G401.6 (cell line): ENCODE data around the gene MEIOC.
"Not testable (repeated sequence)": the region's sequence is repeated elsewhere in the genome, so short reads cannot be mapped to it uniquely, and the experiment has no call there.

ENCODE experiments used
- FAIRE-seq: peaks from 2 replicates; lab custom pipeline; 2012; peaks lifted over from hg19 to GRCh38; lab: Jason Lieb, UNC

The MEIOC gene

DNA sequence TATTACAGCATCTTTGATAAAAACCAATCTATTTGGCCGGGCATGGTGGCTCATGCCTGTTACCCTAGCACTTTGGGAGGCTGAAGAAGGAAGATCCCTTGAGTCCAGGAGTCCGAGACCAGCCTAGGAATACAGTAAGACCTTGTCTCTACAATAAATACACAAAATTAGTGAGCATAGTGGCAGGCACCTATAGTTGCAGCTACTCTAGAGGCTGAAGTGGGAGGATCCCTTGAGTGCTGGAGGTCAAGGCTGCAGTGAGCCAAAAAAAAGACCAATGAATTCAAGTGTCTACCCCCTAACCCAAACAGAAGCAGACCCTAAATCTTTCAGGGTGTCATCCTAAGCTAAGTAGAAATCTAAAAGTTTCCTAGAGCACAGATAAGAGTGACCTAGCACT is 7.3 kb upstream of the MEIOC start:
- no peak for FAIRE-seq

DNA sequence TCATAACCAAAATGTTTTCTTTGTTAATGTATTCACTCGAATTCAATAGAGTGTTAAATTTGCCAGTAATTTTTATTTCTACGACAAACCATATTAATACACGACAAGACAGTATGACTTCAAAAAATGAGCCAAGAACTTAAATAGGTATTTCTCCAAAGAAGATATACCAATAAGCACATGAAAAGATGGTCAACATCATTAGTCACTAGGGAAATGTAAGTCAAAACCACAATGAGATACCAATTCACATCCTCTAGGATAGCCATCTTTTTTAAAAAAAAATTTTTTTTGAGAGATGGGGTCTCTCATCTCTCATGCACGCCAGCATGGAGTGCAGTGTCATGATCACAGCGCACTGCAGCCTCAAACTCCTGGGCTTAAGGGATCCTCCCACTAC is 5.0 kb upstream of the MEIOC start:
- FAIRE-seq = peak; percentile 47

DNA sequence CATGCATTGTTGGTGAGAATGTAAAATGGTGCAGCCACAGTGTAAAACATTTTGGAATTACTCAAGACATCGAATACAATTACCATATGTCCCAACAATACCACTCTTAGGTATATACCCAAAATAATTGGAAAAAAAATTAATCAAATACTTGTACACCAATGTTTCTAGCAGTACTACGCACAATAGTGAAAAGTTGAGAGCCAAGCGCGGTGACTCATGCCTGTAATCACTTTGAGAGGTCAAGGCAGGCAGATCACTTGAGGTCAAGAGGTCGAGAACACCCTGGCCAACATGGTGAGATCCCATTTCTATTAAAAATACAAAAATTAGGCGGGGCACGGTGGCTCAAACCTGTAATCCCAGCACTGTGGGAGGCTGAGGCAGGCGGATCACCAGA is 3.5 kb upstream of the MEIOC start:
- FAIRE-seq = no peak

DNA sequence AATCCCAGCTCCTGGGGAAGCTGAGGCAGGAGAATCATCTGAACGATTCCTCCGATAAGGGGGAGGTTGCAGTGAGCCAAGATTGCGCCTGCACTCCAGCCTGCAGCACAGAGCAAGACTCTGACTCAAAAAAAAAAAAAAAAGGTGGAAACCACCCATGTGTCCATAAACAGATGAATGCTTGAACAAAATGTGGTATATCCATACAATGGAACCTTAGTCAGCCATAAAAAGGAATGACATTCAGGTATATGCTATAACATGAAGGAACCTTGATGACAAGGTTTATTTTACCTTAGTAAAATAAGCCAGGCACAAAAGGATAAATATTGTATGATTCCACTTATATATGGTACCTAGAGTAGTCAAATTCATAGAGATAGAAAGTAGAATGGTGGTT is 2.9 kb upstream of the MEIOC start:
- FAIRE-seq = no peak

DNA sequence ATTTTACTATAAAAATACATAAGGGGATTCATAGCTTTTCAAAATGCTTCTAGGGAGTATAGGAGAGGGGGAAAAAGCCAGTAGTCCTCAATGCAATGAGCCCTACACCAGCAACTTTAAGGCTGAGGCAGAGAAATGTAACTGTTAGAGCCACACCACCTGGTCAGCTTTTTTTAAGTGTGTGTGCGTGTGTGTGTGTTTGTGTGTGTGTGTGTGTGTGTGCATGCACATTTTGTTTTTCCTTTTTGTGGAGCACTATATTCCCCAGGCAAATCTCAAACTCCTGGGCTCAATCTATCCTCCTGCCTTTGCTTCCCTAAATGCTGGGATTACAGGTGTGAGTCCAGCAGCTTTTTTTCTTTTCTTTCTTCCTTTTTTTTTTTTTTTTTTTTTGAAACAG is 2.3 kb upstream of the MEIOC start:
- FAIRE-seq = no peak

DNA sequence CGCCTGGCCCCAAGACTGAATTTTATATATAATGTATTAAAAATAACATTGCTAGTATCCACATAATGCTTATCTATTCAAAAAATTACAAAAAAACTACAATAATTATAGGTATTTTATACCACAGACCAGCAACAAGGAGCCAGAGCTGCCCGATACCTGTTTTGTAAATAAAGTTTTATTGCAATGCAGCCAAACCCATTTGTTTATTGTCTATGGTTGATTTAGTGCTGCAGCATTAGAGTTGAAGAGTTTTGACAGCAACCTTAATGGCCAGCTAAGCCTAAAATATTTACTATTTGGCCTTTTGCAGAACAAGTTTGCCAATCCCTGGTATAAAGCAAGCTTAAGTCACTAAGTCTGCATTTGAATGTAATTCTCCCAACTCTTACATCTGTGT is 5.6 kb downstream of the MEIOC start:
- FAIRE-seq = no peak

DNA sequence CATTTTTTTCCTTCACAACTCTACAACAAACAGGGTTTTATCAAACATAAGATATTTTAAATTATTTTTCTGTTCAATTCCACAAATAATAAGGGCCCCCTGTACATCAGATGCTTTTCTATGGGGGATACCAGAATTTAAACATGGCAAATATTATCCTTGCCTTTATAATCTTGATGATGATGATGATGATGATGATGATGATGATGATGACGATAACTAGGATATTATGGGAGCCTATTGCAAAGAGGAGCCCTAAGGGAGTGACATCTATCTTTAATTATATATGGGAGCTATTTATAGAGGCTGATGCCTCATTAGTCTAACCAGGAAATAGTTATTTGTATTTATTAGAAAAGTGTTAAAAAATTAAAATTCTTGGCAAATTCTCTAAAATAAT is 6.8 kb downstream of the MEIOC start:
- FAIRE-seq = peak; percentile 55

DNA sequence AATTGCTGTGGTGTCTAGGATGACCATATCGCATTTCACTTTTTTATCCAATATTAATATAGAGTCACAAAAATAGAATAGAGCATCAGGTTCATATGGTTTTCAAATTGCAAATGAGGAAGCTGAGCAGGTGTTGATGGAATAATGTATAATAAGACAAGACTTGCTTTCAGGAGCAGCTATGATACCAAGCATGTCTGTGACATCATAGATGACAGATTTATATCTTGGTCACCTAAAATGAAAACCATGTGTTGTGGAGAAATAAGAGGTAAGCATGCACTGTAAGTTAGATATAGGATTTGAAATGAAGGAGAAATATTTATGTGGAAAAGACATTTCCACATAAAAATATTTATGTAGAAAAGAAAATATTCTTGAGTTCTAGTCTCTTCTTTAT is 8.6 kb downstream of the MEIOC start:
- FAIRE-seq = no peak

DNA sequence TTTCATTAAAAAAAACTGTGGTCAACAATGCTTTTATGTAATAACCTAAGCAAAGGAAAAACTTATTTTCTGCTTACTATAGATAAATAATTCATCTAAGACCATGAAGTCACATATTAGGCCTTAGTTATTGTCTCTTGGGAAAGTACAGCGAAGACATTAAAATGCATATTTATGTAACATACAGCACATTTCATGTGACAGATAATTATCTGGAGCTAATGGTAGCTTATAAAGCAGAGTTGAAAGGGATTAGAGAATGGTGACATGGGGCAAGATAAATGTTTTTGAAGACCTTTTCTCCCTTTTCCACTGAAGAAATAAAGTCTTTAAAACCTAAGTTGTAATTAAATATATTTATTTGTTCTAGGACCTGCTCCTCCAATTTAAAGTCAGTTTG is 9.7 kb downstream of the MEIOC start:
- FAIRE-seq = no peak

DNA sequence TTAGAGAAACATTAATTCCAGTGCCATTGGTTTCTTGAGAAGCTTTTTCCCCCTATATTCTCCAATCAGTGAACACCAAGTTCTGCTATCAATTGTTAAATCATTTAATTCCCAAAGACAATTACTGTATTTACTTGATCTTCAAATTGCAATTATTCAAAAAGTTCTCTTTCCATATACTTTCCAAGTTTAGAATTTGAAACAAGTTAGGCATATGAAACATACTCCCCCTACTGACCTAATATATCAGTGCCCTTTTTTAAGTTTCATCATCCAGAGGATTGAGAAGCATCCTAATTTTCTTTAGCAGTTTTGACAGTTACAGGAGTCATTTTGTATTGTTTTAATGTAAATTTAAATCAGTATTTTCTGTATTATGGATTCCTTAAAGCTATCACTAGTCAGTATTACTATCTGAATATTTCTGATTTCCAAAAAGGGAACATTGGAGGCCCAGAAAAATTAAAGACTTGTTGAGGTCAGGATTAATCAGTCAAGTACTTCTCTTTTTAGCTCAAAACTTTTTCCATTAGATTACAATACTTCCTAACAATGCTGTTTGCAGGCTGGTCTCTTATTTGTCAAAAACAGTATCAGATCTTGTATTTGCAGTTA is 16.3 kb downstream of the MEIOC start:
- peak; percentile 98 for FAIRE-seq

DNA sequence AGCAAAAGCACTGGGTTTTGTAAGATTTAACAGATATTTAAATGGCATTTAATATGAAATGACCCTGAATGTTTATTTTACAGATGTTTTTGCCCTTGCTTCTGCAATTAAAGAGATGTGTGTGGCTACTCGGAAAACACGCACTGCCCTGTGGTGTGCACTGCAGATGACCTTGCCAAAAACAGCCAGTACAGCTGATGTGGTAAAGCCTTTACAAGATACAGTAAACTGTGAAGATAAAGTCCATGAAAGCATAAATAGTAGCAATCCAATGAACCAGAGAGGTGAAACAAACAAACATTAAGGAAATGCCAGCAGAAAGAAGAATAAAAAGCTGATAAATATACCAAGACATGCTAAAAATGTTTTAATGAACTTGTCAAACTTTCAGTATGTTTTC is 17.6 kb downstream of the MEIOC start:
- no peak for FAIRE-seq

DNA sequence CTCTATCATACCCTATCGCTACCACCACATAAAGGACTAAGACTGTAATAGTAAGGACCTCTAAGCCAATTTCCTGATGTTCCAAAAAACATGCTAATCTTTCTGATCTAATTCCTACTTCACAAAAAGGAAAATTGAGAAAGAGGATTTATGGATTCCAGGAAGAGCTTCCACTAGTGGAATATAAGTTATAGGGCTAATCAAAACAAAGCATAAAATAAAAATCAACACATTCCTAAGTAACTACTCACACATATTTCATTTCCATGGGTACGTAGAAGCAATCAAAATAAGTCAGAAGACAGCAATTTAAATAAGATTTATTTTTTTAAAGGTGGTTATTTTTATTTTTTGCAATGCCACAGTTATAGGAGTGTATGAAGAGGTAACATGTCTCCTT is 20.9 kb downstream of the MEIOC start:
- FAIRE-seq = no peak

DNA sequence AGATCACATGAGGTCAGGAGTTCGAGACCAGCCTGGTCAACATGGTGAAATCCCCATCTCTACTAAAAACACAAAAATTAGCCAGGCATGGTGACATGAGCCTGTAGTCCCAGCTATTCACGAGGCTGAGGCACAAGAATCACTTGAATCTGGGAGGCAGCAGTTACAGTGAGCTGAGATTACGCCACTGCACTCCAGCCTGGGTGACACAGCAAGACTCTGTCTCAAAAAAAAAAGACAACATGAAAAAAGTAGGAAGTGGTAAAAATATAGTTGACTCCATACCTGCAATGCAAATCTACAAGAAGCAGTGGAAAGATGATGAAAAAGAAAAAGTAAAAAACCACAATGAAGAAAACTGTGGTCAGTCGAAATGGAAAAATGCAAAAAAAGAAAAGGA is 27.0 kb downstream of the MEIOC start:
- FAIRE-seq = not testable (repeated sequence)

DNA sequence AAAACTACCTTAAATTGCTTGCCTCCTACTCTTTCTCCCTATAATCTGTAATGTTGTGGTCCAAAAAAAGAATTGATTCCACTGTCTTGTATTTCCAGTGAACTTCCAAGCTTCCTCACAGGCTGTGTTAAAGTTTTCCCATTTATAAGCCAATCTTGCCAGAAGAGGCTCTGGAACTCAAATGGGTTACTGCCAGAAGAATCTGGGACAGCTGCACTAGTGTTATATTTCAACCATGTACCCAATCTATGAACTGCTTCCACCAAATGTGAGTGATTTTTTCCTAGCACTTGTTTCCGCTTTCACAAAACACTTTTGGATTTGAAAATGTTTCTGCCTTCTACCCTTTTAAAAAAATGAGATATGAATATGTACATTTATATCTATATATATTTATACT is 31.5 kb downstream of the MEIOC start:
- no peak for FAIRE-seq

DNA sequence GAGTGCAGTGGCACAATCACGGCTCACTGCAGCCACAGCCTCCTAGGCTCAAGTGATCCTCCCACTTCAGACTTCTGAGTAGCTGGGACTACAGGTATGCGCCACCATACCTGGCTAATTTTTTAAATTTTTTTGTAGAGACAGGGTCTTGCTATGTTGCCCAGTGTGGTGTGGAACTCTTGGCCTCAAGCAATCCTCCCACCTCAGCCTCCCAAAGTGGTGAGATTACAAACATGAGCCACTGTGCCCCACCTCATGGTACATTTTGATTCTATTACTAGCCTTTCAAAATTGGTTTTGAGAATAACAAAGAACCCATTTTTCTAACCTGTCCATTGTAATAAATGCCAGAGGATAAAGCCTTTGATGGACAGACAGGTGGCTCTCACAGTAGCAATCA is 31.9 kb downstream of the MEIOC start:
- no peak for FAIRE-seq

DNA sequence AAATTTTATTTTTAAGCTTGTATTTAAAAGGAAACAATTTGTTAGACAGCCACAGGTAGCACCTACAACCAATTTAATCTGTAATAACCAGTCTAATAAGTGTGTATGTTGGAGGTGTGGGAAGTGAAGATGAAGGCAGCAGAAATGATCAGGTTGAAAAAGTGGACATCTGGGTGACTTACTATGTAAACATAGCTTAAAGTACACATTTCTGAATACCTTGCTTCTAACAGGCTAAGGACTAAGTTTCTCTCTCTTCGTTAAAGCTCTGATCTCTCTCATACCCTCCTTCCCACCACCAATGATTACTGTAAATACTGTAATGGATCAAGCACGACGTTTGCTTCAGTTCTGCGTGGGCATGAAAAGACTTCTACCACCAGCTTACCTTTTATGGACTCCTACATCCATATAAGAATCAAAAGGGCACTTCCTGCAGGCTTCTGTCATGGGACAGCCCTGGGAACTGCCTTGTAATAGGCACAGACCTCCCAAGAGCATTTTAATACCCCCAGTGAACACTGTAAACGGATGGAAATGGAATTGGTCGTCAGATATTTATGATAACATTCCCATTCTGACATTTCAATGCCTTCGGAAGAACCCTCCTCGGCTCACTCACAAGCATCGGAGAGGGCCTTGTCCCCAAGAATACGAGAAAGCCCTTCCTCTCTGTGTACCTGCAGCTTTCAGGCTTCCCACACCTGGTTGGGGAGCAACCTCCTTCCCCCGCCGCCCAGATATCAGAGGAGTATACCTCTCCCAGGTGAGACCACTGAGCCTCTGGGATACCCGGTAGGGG is 32.6 kb downstream of the MEIOC start:
- no peak for FAIRE-seq

DNA sequence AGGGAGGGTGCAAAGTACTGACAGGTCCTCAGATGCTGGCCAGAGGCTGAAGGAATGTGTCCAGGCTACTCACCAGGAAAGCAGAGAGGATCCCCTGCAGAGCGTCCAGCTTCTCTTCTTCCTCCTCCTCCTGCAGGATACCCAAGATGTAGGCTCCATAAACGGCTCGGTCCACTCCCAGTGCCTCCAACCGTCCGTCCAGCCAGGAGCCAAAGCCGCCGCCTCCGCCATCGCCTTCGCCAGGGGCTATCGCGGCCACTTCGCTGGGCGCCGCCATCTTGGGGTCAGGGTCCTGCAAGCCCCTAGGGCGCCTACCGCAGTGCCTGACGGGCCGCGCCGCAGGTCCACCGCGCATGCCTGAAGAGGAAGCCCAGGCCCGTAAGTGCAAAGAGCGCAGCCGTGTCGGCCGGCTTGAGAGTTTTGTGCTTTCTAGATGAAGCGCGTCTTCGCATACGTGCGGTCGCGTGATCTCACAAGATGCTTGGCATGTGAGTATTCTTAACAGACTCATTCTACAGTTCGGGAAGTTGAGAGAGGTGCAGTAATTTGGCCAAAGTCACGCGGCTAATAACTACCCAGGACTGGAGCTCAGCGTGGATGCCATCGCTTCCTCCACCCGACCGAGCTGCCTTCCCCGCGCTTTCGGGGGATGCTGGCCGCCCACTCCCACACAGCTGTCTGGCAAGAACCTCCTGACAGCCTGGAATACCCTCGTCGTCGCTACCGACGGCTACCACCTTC is 33.4 kb downstream of the MEIOC start, which contains the start of gene CCDC43:
Gene CCDC43 (minus strand): TSS at position 300 of the 741 bp plus-strand sequence. CDS start 23 bp downstream, at position 277.
- peak; percentile 95 for FAIRE-seq

DNA sequence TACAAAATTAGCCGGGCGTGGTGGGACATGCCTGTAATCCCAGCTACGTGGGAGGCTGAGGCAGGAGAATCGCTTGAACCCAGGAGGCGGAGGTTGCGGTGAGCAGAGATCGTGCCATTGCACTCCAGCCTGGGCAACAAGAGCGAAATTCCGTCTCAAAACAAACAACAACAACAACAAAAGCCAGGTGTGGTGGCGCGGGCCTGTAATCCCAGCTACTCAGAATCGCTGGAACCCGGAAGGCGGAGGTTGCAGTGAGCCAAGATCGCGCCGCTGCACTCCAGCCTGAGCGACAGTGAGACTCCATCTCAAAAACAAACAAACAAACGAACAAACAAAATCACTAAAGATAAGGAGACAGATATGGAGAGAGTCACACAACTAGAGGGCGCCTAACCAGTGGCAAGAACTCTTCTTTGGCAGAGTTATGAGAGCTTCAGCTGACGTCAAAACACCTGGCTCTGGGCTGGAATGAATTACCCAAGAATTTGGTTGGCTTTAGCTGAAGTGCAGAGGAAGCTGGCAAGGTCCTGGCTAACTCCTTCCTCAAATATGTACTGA is 34.6 kb downstream of the MEIOC start:
- not testable (repeated sequence) for FAIRE-seq

DNA sequence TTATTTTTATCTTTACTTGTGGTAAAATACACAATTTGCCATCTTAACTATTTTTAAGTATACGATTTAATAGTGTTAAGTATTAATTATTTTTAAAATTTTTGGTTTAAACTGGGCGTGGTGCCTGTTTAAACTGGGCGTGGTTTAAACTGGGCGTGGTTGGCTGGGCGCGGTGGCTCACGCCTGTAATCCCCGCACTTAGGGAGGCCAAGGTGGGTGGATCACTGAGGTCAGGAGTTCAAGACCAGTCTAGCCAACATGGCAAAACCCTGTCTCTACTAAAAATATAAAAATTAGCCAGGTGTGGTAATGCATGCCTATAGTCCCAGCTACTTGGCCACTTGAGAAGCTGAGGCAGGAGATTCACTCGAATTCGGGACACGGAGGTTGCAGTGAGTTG is 37.3 kb downstream of the MEIOC start:
- FAIRE-seq = no peak

DNA sequence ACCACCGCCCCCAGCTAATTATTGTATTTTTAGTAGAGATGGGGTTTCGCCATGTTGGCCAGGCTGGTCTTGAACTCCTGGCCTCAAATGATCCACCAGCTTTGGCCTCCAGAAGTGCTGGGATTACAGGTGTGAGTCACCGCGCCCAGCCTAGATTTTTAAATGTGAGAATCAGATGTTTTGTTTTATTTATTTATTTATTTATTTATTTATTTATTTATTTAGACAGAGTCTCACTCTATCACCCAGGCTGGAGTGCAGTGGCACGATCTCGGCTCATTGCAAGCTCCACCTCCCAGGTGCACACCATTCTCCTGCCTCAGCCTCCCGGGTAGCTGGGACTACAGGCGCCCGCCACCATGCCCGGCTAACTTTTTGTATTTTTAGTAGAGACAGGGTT is 44.0 kb downstream of the MEIOC start:
- FAIRE-seq = not testable (repeated sequence)

DNA sequence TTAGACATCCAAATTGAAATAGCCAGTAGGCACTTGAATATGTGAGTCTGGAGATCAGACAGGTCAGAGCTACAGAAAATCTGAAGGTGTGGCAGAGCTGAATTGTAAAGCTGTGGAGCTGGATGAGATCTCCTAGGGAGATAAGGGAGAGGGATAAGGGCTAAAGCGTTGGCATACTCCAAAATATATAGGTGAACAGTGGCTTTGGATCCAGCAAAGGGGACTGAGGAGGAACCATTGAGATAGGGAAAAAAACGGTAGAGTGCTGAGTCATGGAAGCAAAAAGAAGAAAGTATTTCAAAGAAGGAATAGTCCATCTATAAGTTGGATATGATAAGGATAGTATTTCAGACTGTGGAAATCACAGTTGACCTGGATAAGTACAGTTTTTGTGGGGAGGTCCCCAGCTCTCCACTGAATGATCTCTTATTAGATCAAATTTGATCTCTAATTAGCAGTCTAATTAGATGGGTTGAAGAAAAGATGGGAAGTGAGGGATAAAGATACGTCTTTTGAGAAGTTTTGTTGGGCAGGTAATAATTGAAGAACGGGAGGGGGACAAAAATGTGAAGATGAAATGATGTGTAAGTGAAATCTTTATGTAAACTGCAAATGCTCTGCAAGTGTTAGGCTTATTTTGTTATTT is 51.6 kb downstream of the MEIOC start:
- FAIRE-seq = no peak
